NCI-H1092 (cell line): ENCODE results near the gene CNTN2.

Experiments used
- DNase-seq: peaks from one replicate; lab custom pipeline; 2025; lab: John Stamatoyannopoulos, UW

Gene CNTN2

DNA sequence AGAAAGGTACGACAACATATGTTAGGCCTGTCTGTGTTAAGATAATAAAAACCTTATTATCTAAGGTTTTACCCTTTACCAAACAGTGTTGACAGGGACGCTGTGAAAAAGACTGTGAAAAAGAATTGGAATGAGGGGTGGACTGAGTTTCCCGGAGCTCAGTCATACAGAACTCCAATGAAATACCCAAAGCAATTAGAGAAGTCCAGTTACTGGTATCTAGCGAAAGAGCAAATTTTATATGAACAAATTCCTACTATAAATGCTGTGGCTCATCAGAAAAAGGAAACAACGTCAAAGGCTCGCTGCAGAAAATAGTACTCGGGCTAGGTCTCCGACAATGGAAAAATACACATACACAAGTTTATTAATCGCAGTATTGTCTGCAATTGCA lies 79.5 kb downstream of the CNTN2 start:
- DNase-seq = no peak

DNA sequence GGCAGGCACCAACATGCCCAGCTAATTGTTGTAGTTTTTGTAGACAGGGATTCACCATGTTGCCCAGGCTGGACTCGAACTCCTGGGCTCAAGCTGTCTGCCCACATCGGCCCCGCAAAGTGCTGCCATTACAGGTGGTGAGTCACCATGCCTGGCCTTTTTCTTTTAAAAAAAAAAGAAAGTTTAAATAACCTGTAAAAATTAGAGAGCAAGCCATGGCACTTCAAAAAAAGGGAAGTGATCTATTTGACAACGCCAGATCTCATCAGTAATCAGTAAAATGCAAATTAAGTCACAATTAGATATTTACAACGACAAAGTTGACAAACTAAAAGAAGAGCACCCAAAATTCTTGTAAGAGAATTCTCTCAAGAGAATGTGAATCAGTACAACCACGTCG lies 81.7 kb downstream of the CNTN2 start:
- no peak for DNase-seq

DNA sequence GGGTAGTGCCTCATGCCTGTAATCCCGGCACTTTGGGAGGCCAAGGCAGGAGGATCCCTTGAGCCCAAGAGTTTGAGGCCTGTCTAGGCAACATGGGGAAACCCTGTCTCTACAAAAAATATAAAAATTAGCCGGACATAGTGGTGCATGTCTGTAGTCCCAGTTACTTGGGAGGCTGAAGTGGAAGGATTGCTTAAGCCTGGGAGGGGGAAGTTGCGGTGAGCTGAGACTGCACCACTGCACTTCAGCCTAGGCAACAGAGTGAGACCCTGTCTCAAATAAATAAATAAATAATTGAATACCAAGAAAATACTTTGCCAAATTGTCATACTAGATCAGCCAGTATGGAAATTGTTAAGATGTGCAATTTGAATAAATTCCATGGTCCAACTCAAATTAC lies 84.6 kb downstream of the CNTN2 start:
- no peak for DNase-seq
